ENCODE data around the gene RNF114.
A peak's percentile ranks its signal among the peaks of the same experiment; 100 is the strongest.

Gene RNF114

DNA sequence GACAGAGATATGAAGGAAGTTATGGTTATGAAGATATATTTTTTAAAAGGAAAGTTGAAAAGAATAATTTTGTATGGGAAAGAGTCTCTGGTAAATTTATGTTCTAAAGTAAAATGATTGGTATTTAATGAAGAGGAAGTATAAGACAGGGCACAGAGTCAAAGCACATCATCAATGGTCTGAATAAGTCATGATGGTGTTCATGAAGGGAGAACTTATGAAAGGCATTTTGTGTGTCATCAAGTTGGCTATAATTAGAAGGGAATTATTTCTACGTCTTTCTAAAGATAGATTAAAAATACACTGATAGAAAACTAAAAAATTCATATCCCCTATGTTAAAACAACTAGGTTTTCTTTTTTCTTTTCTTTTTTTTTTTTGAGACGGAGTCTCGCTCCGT lies 25.2 kb downstream of the RNF114 start:
- TF ChIP-seq, protein P1, sequence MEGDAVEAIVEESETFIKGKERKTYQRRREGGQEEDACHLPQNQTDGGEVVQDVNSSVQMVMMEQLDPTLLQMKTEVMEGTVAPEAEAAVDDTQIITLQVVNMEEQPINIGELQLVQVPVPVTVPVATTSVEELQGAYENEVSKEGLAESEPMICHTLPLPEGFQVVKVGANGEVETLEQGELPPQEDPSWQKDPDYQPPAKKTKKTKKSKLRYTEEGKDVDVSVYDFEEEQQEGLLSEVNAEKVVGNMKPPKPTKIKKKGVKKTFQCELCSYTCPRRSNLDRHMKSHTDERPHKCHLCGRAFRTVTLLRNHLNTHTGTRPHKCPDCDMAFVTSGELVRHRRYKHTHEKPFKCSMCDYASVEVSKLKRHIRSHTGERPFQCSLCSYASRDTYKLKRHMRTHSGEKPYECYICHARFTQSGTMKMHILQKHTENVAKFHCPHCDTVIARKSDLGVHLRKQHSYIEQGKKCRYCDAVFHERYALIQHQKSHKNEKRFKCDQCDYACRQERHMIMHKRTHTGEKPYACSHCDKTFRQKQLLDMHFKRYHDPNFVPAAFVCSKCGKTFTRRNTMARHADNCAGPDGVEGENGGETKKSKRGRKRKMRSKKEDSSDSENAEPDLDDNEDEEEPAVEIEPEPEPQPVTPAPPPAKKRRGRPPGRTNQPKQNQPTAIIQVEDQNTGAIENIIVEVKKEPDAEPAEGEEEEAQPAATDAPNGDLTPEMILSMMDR (IDR thresholded peaks at IDR 0.05; ENCODE audit: low read depth, low read length, poor library complexity, severe bottlenecking): no peak
- TF ChIP-seq EZH2phosphoT487 (IDR thresholded peaks at IDR 0.05; ENCODE audit: borderline replicate concordance, low read length): no peak
- Histone ChIP-seq H3K4me1 (ENCODE audit: control insufficient read depth, low read length) (no peaks in the 10 kb centered on the region), H3F3A (ENCODE audit: control insufficient read depth, insufficient read depth) (no peaks in the 10 kb centered on the region), H4K20me1 (ENCODE audit: control insufficient read depth, insufficient read depth, low read depth, low read length) (no peaks in the 10 kb centered on the region), H3K27ac (ENCODE audit: low read depth, low read length) (no peak overlapping the region), H3K79me2 (ENCODE audit: control insufficient read depth, low read length) (no peaks in the 10 kb centered on the region), H3K9me3 (ENCODE audit: control insufficient read depth, insufficient read depth, low read length) (no peaks in the 10 kb centered on the region), H3K36me3 (ENCODE audit: control insufficient read depth, low read length) (peaks cover 4% of the 10 kb centered on the region; the same call in 1 of the 2 replicates), H3K9me2 (replicated peaks; ENCODE audit: control insufficient read depth, low read length) (no peaks in the 10 kb centered on the region), H3K4me3 (ENCODE audit: low read length) (no peak overlapping the region), H3K4me2 (ENCODE audit: low read length) (no peak overlapping the region), H3K27me3 (ENCODE audit: control insufficient read depth, low read length) (no peaks in the 10 kb centered on the region)

DNA sequence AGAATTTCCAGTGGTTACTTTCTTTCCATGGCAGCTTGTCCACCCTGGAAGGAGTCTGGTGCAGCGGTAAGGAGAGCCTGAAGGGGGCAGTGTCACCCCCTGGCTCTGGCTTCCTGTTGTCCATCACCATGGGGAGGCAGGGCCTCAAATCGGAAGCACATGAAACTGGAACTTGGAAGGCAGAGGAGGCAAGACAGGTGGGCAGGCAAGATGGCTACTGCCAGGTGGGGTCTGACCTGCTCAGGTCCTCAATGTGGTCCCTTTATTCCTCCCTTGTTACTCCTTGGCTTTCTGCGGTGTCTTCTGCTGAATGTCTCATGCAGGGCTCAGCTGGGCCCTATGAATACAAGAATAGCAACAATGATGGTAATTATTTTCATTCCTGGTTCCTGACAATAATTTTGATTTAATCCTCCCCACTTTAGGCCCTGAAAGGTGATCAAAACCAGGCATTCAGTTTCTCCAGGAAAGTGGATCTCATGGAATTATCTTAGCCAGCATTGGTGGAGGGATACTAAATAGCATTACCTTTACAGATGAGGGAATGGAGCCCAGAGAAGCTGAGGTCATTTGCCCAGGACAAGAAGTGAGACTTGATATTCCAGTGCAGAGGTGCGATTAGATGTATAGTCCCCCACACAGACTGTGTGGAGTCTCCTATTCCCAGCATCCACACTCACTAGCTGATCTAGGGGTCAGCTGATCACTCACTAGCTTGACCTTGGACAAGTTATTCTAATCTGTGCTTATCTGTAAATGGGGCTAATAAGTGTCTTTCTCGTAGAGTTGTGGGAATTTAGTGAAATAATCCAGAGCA lies 29.0 kb downstream of the RNF114 start:
- H3K79me2 ChIP-seq (ENCODE audit: control insufficient read depth, low read length): no peaks in the 10 kb centered on the region
- H4K20me1 ChIP-seq (ENCODE audit: control insufficient read depth, insufficient read depth, low read depth, low read length): no peaks in the 10 kb centered on the region
- no peaks in the 10 kb centered on the region for H3K4me1 ChIP-seq (ENCODE audit: control insufficient read depth, low read length)
- H3K4me2 ChIP-seq (ENCODE audit: low read length): no peak overlapping the region
- no peaks in the 10 kb centered on the region for H3K36me3 ChIP-seq (ENCODE audit: control insufficient read depth, low read length)
- no peaks in the 10 kb centered on the region for H3K9me2 ChIP-seq (replicated peaks; ENCODE audit: control insufficient read depth, low read length)
- H3K9me3 ChIP-seq (ENCODE audit: control insufficient read depth, insufficient read depth, low read length): no peaks in the 10 kb centered on the region
- H3K27me3 ChIP-seq (ENCODE audit: control insufficient read depth, low read length): no peaks in the 10 kb centered on the region
- no peaks in the 10 kb centered on the region for H3F3A ChIP-seq (ENCODE audit: control insufficient read depth, insufficient read depth)
- TF ChIP-seq, protein P1 (IDR thresholded peaks at IDR 0.05; ENCODE audit: low read depth, low read length, poor library complexity, severe bottlenecking): peak; percentile 82
- no peak for TF ChIP-seq EZH2phosphoT487 (IDR thresholded peaks at IDR 0.05; ENCODE audit: borderline replicate concordance, low read length)
- H3K27ac ChIP-seq (ENCODE audit: low read depth, low read length): no peak overlapping the region
- H3K4me3 ChIP-seq (ENCODE audit: low read length): no peak overlapping the region

DNA sequence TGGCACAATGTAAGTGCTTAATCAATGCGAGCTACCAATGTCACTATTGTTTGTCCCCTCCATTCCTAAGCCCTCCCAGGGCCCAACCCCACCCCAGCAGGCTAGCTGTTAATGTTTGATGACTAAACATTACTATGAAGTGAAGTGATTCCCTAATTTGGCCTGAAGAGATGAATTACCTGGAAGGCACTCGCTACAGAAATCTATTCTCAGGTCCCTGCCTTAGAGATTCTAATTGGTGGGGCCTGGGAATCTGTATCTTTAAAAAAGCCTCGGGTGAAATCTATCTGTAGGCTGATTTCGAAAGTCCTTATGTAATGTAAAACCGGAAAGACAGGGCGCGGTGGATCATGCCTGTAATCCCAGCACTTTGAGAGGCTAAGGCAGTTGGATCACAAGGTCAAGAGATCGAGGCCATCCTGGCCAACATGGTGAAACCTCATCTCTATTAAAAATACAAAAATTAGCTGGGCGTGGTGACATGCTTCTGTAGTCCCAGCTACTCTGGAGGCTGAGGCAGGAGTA lies 29.6 kb downstream of the RNF114 start:
- Histone ChIP-seq H3K9me3 (ENCODE audit: control insufficient read depth, insufficient read depth, low read length) (no peaks in the 10 kb centered on the region), H3K4me1 (ENCODE audit: control insufficient read depth, low read length) (no peaks in the 10 kb centered on the region), H3K79me2 (ENCODE audit: control insufficient read depth, low read length) (no peaks in the 10 kb centered on the region), H3K27me3 (ENCODE audit: control insufficient read depth, low read length) (no peaks in the 10 kb centered on the region), H4K20me1 (ENCODE audit: control insufficient read depth, insufficient read depth, low read depth, low read length) (no peaks in the 10 kb centered on the region), H3K9me2 (replicated peaks; ENCODE audit: control insufficient read depth, low read length) (no peaks in the 10 kb centered on the region), H3K27ac (ENCODE audit: low read depth, low read length) (no peak overlapping the region), H3K4me2 (ENCODE audit: low read length) (no peak overlapping the region), H3F3A (ENCODE audit: control insufficient read depth, insufficient read depth) (no peaks in the 10 kb centered on the region), H3K4me3 (ENCODE audit: low read length) (no peak overlapping the region), H3K36me3 (ENCODE audit: control insufficient read depth, low read length) (no peaks in the 10 kb centered on the region)
- TF ChIP-seq EZH2phosphoT487 (IDR thresholded peaks at IDR 0.05; ENCODE audit: borderline replicate concordance, low read length): no peak
- TF ChIP-seq, protein P1 (IDR thresholded peaks at IDR 0.05; ENCODE audit: low read depth, low read length, poor library complexity, severe bottlenecking): no peak

Measured in DOHH2 (cell line).